HepG2 (cell line): ENCODE measurements around the gene ZNF813. TPM values are rescaled to one million over a fixed set of nuclear protein-coding genes. Genes with fewer than 3 reads are reported as not detected.

Source experiments
- AGO1 ChIP-seq: fragments of 200-400 bp; formaldehyde crosslinking; IDR thresholded peaks from 2 replicates; pipeline ENCODE4 v1.6.1; 2017; ENCODE audit warnings: mild to moderate bottlenecking, low read depth, low read length, moderate library complexity; ENCODE audit not compliant: poor library complexity, severe bottlenecking
- BRD4 ChIP-seq: sonication (generic); formaldehyde crosslinking; IDR thresholded peaks from 2 replicates; pipeline ENCODE4 v1.4.0; 2020; ENCODE audit warnings: missing genetic modification reagents
- HDAC6 ChIP-seq: fragments of 200-600 bp; sonication (generic); IDR thresholded peaks from 2 replicates; pipeline ENCODE4 v1.7.0; 2017; ENCODE audit warnings: mild to moderate bottlenecking, antibody characterized with exemption, low read length, low read depth
- HMGXB3 ChIP-seq: sonication (generic); formaldehyde crosslinking; IDR thresholded peaks from 2 replicates; pipeline ENCODE4 v1.4.0; 2020; ENCODE audit warnings: missing genetic modification reagents, borderline replicate concordance
- KLF6 ChIP-seq: IDR thresholded peaks from 2 replicates; pipeline ENCODE4 v1.8.0; 2016; ENCODE audit warnings: missing biosample characterization, missing genetic modification reagents
- NFKBIZ ChIP-seq: IDR thresholded peaks from 2 replicates; pipeline ENCODE4 v1.6.1; 2018; ENCODE audit warnings: missing genetic modification reagents, missing compliant biosample characterization
- NR2F1 ChIP-seq, 2 experiments: fragments of 450-650 bp in 1 of 2; formaldehyde crosslinking in 1 of 2; IDR thresholded peaks; 2 replicates each; pipeline versions ENCODE4 v1.5.0 to v1.6.1; 2016 to 2020; ENCODE audit warnings: mild to moderate bottlenecking in 1 of 2, missing compliant biosample characterization in 1 of 2, missing genetic modification reagents in 1 of 2, moderate library complexity in 1 of 2
- PHB2 ChIP-seq: fragments of 450-650 bp; IDR thresholded peaks from 2 replicates; pipeline ENCODE4 v1.6.1; 2018; ENCODE audit not compliant: partially characterized antibody
- PHF5A ChIP-seq: IDR thresholded peaks from one replicate; pipeline ENCODE4 v1.6.1; 2018; ENCODE audit warnings: low read depth, missing genetic modification reagents; ENCODE audit not compliant: unreplicated experiment
- RARA ChIP-seq: IDR thresholded peaks from 2 replicates; pipeline ENCODE4 v1.6.1; 2016; ENCODE audit warnings: missing genetic modification reagents, missing compliant biosample characterization
- RFXAP ChIP-seq: sonication (generic); formaldehyde crosslinking; IDR thresholded peaks from 2 replicates; pipeline ENCODE4 v1.4.0; 2020; ENCODE audit warnings: missing genetic modification reagents, borderline replicate concordance
- TRIM24 ChIP-seq: sonication (generic); formaldehyde crosslinking; IDR thresholded peaks from 2 replicates; pipeline ENCODE4 v1.8.0; 2022; ENCODE audit warnings: mild to moderate bottlenecking, missing genetic modification reagents
- U2AF1 ChIP-seq: fragments of 200-400 bp; formaldehyde crosslinking; optimal IDR thresholded peaks from 2 replicates; pipeline ENCODE3; 2017; ENCODE audit warnings: mild to moderate bottlenecking, low read depth, low read length
- ZNF224 ChIP-seq: sonication (generic); formaldehyde crosslinking; IDR thresholded peaks from 2 replicates; pipeline ENCODE4 v1.5.0; 2020; ENCODE audit warnings: mild to moderate bottlenecking, missing genetic modification reagents
- ZNF451 ChIP-seq: sonication (generic); formaldehyde crosslinking; IDR thresholded peaks from 2 replicates; pipeline ENCODE4 v1.5.0; 2020; ENCODE audit warnings: mild to moderate bottlenecking, missing genetic modification reagents
- ZNF878 ChIP-seq: sonication (generic); formaldehyde crosslinking; IDR thresholded peaks from 2 replicates; pipeline ENCODE4 v1.8.1; 2023; ENCODE audit warnings: mild to moderate bottlenecking, missing genetic modification reagents, moderate library complexity
- ZSCAN20 ChIP-seq: sonication (generic); formaldehyde crosslinking; IDR thresholded peaks from 2 replicates; pipeline ENCODE4 v1.4.0; 2020; ENCODE audit warnings: missing genetic modification reagents, mild to moderate bottlenecking, borderline replicate concordance
- polyA plus RNA-seq, 8 experiments: library from polyadenylated mRNA; depleted of rRNA in 3 of 8; stranded (reverse) in 7 of 8; unstranded in 1 of 8; fragments of >200 nt; fragmentation: Illumina TruSeq in 4 of 8; extraction: Trizol in 4 of 8; gene quantifications; 2 replicates each; pipeline versions ENCODE4 v1.2.1 to v1.2.3, GENCODE V29; 2011 to 2016; ENCODE audit warnings: low read depth in 4 of 8, missing spikeins in 1 of 8, mixed read lengths in 1 of 8; ENCODE audit not compliant: insufficient read depth in 1 of 8
- total RNA-seq, 5 experiments: library from RNA; depleted of rRNA; stranded (reverse); fragments of >200 nt; fragmentation: Illumina TruSeq; extraction: Trizol; gene quantifications; 2 replicates each; pipeline ENCODE4 v1.2.3, GENCODE V29; 2016; ENCODE audit warnings: low read depth in 1 of 5
- TF ChIP-seq, protein P1 (sequence below): IDR thresholded peaks from 2 replicates; pipeline ENCODE4 v1.6.1; 2016; ENCODE audit warnings: missing genetic modification reagents, missing compliant biosample characterization
- TF ChIP-seq, protein P2 (sequence below): IDR thresholded peaks from 2 replicates; pipeline ENCODE4 v1.6.1; 2016; ENCODE audit warnings: missing compliant biosample characterization, missing genetic modification reagents, borderline replicate concordance
- TF ChIP-seq, protein P3 (sequence below): sonication (generic); formaldehyde crosslinking; conservative IDR thresholded peaks from 2 replicates; pipeline ENCODE4 v1.8.1; 2023; ENCODE audit warnings: missing genetic modification reagents
- TF ChIP-seq, protein P4 (sequence below): sonication (generic); formaldehyde crosslinking; conservative IDR thresholded peaks from 2 replicates; pipeline ENCODE4 v1.5.0; 2020; ENCODE audit warnings: missing genetic modification reagents

The ZNF813 gene
- total and polyA plus RNA-seq, 2 of the 13 experiments (the other 11 are each of a cell fraction or from before 2014, with no cell fraction given) = 2.1 to 8.9 TPM

DNA sequence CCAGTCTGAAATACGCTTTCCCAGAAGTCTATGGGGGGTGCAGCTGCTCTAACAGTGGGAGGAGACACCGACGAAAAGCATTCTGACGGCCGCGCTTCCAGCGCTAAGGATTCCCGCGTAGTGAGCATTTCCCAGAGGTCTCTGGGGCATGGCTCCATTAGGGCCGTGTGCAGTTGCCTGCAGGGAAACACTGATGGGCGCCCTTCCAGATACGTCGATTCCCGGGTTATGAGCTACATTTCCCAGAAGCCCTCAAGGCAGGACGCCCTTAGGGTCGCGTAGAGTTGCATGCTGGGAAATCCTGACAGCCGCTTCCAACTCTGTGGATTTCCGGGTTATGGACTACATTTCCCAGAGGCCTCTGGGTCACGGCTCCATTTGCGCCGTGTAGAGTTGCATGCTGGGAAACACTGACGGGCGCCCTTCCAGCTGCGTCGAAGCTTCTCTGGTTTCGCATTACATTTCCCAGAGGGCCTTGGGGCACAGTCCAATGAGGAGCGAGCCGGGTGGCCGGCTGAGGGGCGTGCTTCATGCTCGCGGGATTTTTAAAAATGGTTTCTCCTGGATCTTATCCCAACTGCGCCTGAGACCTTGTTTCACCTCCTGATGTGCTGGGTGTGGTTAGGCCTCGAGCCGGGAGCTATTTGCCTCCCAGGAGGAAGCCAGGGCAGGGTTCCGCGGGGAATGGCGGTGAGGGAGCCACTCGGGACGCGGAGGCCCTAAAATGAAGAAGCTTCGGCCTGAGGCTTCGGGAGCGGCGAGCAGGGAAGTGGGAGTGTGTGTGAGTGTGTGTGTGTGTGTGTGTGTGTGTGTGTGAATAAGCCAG is 53.2 kb downstream of the ZNF813 start (continued):
- TF ChIP-seq HMGXB3 (CRISPR knock-in tag) (peak; percentile 66; the same call in 1 of the 2 replicates), RARA (no peak), ZSCAN20 (CRISPR knock-in tag) (no peak), AGO1 (no peak), ZNF878 (CRISPR knock-in tag) (no peak), BRD4 (CRISPR knock-in tag) (no peak), KLF6 (no peak), RFXAP (CRISPR knock-in tag) (no peak), ZNF224 (no peak; the same call in 1 of the 2 replicates), ZNF451 (CRISPR knock-in tag) (no peak), HDAC6 (no peak), NFKBIZ (CRISPR knock-in tag) (no peak), PHF5A (peak; percentile 36), TRIM24 (no peak), NR2F1 (CRISPR knock-in tag; IDR thresholded peaks at IDR 0.05) (no peak), U2AF1 (no peak), PHB2 (no peak)
- TF ChIP-seq, protein P1, sequence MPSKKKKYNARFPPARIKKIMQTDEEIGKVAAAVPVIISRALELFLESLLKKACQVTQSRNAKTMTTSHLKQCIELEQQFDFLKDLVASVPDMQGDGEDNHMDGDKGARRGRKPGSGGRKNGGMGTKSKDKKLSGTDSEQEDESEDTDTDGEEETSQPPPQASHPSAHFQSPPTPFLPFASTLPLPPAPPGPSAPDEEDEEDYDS (CRISPR knock-in tag) = no peak
- TF ChIP-seq, protein P2, sequence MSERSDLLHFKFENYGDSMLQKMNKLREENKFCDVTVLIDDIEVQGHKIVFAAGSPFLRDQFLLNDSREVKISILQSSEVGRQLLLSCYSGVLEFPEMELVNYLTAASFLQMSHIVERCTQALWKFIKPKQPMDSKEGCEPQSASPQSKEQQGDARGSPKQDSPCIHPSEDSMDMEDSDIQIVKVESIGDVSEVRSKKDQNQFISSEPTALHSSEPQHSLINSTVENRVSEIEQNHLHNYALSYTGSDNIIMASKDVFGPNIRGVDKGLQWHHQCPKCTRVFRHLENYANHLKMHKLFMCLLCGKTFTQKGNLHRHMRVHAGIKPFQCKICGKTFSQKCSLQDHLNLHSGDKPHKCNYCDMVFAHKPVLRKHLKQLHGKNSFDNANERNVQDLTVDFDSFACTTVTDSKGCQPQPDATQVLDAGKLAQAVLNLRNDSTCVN (CRISPR knock-in tag) = no peak
- TF ChIP-seq, protein P3, sequence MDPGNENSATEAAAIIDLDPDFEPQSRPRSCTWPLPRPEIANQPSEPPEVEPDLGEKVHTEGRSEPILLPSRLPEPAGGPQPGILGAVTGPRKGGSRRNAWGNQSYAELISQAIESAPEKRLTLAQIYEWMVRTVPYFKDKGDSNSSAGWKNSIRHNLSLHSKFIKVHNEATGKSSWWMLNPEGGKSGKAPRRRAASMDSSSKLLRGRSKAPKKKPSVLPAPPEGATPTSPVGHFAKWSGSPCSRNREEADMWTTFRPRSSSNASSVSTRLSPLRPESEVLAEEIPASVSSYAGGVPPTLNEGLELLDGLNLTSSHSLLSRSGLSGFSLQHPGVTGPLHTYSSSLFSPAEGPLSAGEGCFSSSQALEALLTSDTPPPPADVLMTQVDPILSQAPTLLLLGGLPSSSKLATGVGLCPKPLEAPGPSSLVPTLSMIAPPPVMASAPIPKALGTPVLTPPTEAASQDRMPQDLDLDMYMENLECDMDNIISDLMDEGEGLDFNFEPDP (CRISPR knock-in tag) = no peak
- TF ChIP-seq, protein P4, sequence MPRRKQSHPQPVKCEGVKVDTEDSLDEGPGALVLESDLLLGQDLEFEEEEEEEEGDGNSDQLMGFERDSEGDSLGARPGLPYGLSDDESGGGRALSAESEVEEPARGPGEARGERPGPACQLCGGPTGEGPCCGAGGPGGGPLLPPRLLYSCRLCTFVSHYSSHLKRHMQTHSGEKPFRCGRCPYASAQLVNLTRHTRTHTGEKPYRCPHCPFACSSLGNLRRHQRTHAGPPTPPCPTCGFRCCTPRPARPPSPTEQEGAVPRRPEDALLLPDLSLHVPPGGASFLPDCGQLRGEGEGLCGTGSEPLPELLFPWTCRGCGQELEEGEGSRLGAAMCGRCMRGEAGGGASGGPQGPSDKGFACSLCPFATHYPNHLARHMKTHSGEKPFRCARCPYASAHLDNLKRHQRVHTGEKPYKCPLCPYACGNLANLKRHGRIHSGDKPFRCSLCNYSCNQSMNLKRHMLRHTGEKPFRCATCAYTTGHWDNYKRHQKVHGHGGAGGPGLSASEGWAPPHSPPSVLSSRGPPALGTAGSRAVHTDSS (CRISPR knock-in tag) = no peak
